Sigmoid colon (tissue), 7 donors: ENCODE data around the gene SPEM3. TPM values are rescaled to one million over a fixed set of nuclear protein-coding genes. Genes with fewer than 3 reads are reported as not detected.

Experiments
- DNase-seq: peaks from one replicate; pipeline ENCODE4 v3.0.0-alpha.2; 2019
- H3K27ac ChIP-seq, 4 donors: fragments of 200-600 bp; sonication (generic); one replicate each; pipeline ENCODE4 v1.5.1; 2016 to 2019; ENCODE audit warnings: mild to moderate bottlenecking in 1 of 4
- H3K27me3 ChIP-seq, 3 donors: fragments of 200-600 bp; sonication (generic); one replicate each; pipeline ENCODE4 v1.5.1; 2019; ENCODE audit warnings: mild to moderate bottlenecking in 1 of 3
- H3K36me3 ChIP-seq, 4 donors: fragments of 200-600 bp; sonication (generic); one replicate each; pipeline ENCODE4 v1.5.1; 2016 to 2019
- H3K4me1 ChIP-seq, 4 donors: fragments of 200-600 bp; sonication (generic); one replicate each; pipeline ENCODE4 v1.5.1; 2017 to 2019
- H3K4me3 ChIP-seq, 4 donors: fragments of 200-600 bp; sonication (generic); one replicate each; pipeline ENCODE4 v1.5.1; 2017 to 2019; ENCODE audit warnings: mild to moderate bottlenecking in 2 of 4, moderate library complexity in 1 of 4
- H3K9me3 ChIP-seq, 4 donors: fragments of 200-600 bp in 3 of 4; sonication (generic) in 3 of 4; one replicate each; pipeline versions ENCODE4 v1.5.1 to v1.6.1; 2013 to 2019
- EP300 ChIP-seq, 4 donors: sonication (generic); formaldehyde crosslinking; IDR thresholded peaks; one replicate each; pipeline ENCODE4 v1.6.1; 2017; ENCODE audit warnings: antibody characterized with exemption in 4 of 4
- POLR2A ChIP-seq, 2 donors: fragments of 450-650 bp; IDR thresholded peaks; one replicate each; pipeline ENCODE4 v1.6.1; 2016; ENCODE audit warnings: antibody characterized with exemption in 2 of 2, mild to moderate bottlenecking in 2 of 2, moderate library complexity in 2 of 2
- POLR2AphosphoS5 ChIP-seq, 4 donors: sonication (generic); formaldehyde crosslinking; IDR thresholded peaks; one replicate each; pipeline ENCODE4 v1.6.1; 2017; ENCODE audit warnings: antibody characterized with exemption in 4 of 4
- WGBS, 2 donors: extraction: QIAGEN DNeasy Blood & Tissue Kit; methylation state at CpG; one replicate each; pipeline ENCODE4 v1.1.7; 2013; 5-methylcytosine and 5-hydroxymethylcytosine counted together
- intact Hi-C: fragments of 100-400 bp; cut with DNase I; formaldehyde crosslinking; loops from one replicate; pipeline ENCODE4 v1.15.1; 2023
- polyA plus RNA-seq, 3 donors: library from polyadenylated mRNA; stranded (reverse); fragments of 200-250 nt; gene quantifications; one replicate each; pipeline ENCODE4 v1.2.3, GENCODE V29; 2013
- total RNA-seq, 4 donors: library from RNA; depleted of rRNA; stranded (reverse); fragments of >200 nt; gene quantifications; one replicate each; pipeline ENCODE4 v1.1.0, GENCODE V29; 2016
- TF ChIP-seq, protein P1 (sequence below), 4 experiments: fragments of 450-650 bp in 3 of 4; fragments of 200-600 bp in 1 of 4; IDR thresholded peaks; one replicate each; pipeline ENCODE4 v1.5.1; 2016 to 2019; ENCODE audit warnings: antibody characterized with exemption in 4 of 4, mild to moderate bottlenecking in 3 of 4, moderate library complexity in 2 of 4
- donor health status: healthy with polysubstance abuse.
- donor health status: Bipolar disorder and iron deficiency.
- donor health status: healthy.

SPEM3 gene
- total and polyA plus RNA-seq, 7 donors, result not detected

DNA sequence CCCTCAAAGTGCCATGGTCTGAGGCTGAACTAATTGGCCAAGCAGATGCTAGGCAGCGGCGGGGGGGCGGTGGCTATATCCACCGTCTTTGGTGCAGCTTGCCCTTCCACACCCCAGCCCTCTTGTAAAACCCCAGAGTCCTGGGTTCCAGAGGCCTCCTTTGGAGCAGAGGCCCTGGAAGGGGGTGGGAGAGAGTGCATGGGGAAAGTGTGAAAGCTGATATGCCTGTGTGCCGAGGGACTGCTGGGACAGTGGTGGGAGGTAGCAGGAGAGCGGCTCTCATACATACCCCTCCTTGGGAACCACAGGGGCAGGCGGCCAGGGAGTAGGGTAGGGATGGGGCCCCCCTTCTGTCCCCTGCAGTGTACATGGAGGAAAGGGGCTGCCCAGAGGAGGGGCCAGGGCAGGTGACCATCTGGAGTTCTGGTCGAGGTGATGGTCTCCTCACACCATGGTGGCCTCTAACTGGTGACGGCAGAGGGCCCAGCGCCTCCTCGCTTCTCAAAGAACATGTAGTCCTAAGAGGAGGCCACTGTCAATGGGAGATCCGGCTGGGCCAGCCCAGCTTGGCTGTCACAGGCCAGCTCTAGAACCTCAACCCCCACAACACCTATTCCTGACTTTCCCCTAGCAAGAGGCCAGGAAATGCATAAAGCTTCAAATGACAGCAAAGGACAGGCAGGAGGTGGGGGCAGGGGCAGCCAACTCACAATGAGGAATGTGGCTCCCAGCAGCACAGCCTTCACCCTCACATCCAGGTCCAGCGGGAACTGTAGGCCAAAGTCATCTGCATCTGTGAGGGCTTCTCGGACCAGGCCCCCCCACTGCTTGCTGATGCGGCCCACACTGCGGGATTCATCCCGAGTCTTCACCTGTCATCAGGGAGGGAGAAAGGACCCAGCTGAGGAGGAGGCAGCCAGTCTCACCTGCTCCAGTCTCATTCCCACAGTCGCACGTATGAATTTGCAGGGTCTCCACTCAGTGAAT is 38.4 kb upstream of the SPEM3 start:
- H3K4me1 ChIP-seq, result peaks cover 0 to 21% (median 16%) of the 10 kb centered on the region in 4 donors
- H3K4me3 ChIP-seq, result no peak overlapping the region
- peaks cover 0 to 41% (median 12%) of the 10 kb centered on the region in 4 donors for H3K36me3 ChIP-seq
- H3K27me3 ChIP-seq, result no peaks in the 10 kb centered on the region
- H3K27ac ChIP-seq, result no peak overlapping the region
- DNase-seq, result no peak
- TF ChIP-seq, protein P1, sequence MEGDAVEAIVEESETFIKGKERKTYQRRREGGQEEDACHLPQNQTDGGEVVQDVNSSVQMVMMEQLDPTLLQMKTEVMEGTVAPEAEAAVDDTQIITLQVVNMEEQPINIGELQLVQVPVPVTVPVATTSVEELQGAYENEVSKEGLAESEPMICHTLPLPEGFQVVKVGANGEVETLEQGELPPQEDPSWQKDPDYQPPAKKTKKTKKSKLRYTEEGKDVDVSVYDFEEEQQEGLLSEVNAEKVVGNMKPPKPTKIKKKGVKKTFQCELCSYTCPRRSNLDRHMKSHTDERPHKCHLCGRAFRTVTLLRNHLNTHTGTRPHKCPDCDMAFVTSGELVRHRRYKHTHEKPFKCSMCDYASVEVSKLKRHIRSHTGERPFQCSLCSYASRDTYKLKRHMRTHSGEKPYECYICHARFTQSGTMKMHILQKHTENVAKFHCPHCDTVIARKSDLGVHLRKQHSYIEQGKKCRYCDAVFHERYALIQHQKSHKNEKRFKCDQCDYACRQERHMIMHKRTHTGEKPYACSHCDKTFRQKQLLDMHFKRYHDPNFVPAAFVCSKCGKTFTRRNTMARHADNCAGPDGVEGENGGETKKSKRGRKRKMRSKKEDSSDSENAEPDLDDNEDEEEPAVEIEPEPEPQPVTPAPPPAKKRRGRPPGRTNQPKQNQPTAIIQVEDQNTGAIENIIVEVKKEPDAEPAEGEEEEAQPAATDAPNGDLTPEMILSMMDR (IDR thresholded peaks at IDR 0.05), result no peak
- TF ChIP-seq POLR2AphosphoS5 (IDR thresholded peaks at IDR 0.05), result no peak
- TF ChIP-seq EP300 (IDR thresholded peaks at IDR 0.05), result no peak
- TF ChIP-seq POLR2A (IDR thresholded peaks at IDR 0.05), result no peak
- intact Hi-C loops, result no loop called here
- 88% methylated on average over 19 of the region's 19 CpGs for whole genome bisulfite sequencing, 2 donors
- H3K9me3 ChIP-seq, result no peaks in the 10 kb centered on the region

- Histone ChIP-seq H3K9me3 (no peaks in the 10 kb centered on the region), H3K4me1 (peaks cover 0 to 25% (median 19%) of the 10 kb centered on the region in 4 donors), H3K4me3 (no peak overlapping the region), H3K27ac (no peak overlapping the region), H3K27me3 (no peaks in the 10 kb centered on the region), H3K36me3 (peaks cover 0 to 41% (median 12%) of the 10 kb centered on the region in 4 donors)
- intact Hi-C loops, result no loop called here
- TF ChIP-seq EP300 (IDR thresholded peaks at IDR 0.05) (no peak), POLR2A (IDR thresholded peaks at IDR 0.05) (no peak), POLR2AphosphoS5 (IDR thresholded peaks at IDR 0.05) (no peak)
- TF ChIP-seq, protein P1 (IDR thresholded peaks at IDR 0.05), result no peak
- 58 to 60% methylated on average over 2 of the region's 2 CpGs for WGBS, 2 donors
- no peak for DNase-seq
Observed at GRCh38 chr17:7391307-7391706, 37.4 kb upstream of the SPEM3 start.

GRCh38 chr17:7392696-7393612 is 35.7 kb upstream of the SPEM3 start:
- no peaks in the 10 kb centered on the region for H3K9me3 ChIP-seq
- peak overlapping the region; percentile 68 to 79 (median 70) for H3K4me3 ChIP-seq
- peaks cover 0 to 25% (median 19%) of the 10 kb centered on the region in 4 donors for H3K4me1 ChIP-seq
- TF ChIP-seq, protein P1 (IDR thresholded peaks at IDR 0.05), result no peak
- TF ChIP-seq EP300 (IDR thresholded peaks at IDR 0.05) (no peak), POLR2AphosphoS5 (IDR thresholded peaks at IDR 0.05) (no peak), POLR2A (IDR thresholded peaks at IDR 0.05) (no peak)
- H3K36me3 ChIP-seq, result peaks cover 0 to 36% (median 12%) of the 10 kb centered on the region in 4 donors
- peak overlapping the region in 3 of 4 donors; percentile 90 to 93 (median 91) for H3K27ac ChIP-seq
- WGBS, 2 donors, result 75 to 81% methylated on average over 42 of the region's 42 CpGs
- H3K27me3 ChIP-seq, result no peaks in the 10 kb centered on the region
- no peak for DNase-seq
- intact Hi-C loops, result no loop called here

- DNase-seq, result peak; percentile 76
- WGBS, 2 donors, result 4% methylated on average over 48 of the region's 48 CpGs
Observed at GRCh38 chr17:7393613-7394451, 34.8 kb upstream of the SPEM3 start.

More at GRCh38 chr17:7393613-7394451, 34.8 kb upstream of the SPEM3 start:
- Histone ChIP-seq H3K27me3 (no peaks in the 10 kb centered on the region), H3K36me3 (peaks cover 0 to 30% (median 10%) of the 10 kb centered on the region in 4 donors), H3K27ac (peak overlapping the region; percentile 89 to 93 (median 90)), H3K4me3 (peak overlapping the region; percentile 68 to 79 (median 70)), H3K9me3 (no peaks in the 10 kb centered on the region), H3K4me1 (peaks cover 0 to 25% (median 19%) of the 10 kb centered on the region in 4 donors)
- intact Hi-C loops, result loop anchor here (2.0 kb wide), 1 partner anchor 37 kb away; no protein-coding TSS in a partner anchor
- no peak for TF ChIP-seq POLR2A (IDR thresholded peaks at IDR 0.05)
- TF ChIP-seq EP300 (IDR thresholded peaks at IDR 0.05), result no peak
- TF ChIP-seq, protein P1 (IDR thresholded peaks at IDR 0.05), result no peak
- no peak for TF ChIP-seq POLR2AphosphoS5 (IDR thresholded peaks at IDR 0.05)
